ENCODE measurements around the gene TRMT112. TPM values are rescaled to one million over a fixed set of nuclear protein-coding genes. Genes with fewer than 3 reads are reported as not detected.

TRMT112 gene
- total and polyA plus RNA-seq, 2 of the 4 experiments (the other 2 are of a cell fraction) = 173 to 202 TPM

GRCh38 chr11:64331569-64332371 lies 14.4 kb upstream of the TRMT112 start (continued):
- peak; percentile 69 for TF ChIP-seq CTCF (conservative IDR thresholded peaks at IDR 0.05; ENCODE audit: low read depth, low read length)
- TF ChIP-seq RAD21 (IDR thresholded peaks at IDR 0.05; ENCODE audit: low read length) = peak; percentile 60
- no peak for TF ChIP-seq RFX5 (IDR thresholded peaks at IDR 0.05; ENCODE audit: low read depth, low read length)
- peak; percentile 63 for TF ChIP-seq SMC3 (IDR thresholded peaks at IDR 0.05; ENCODE audit: low read depth, low read length)

Data from IMR-90 (cell line).